HepG2 (cell line): ENCODE data around the gene MIDN. TPM values are rescaled to one million over a fixed set of nuclear protein-coding genes. Genes with fewer than 3 reads are reported as not detected.

ENCODE experiments used
- AGO2 ChIP-seq: fragments of 200-400 bp; formaldehyde crosslinking; optimal IDR thresholded peaks from 2 replicates; pipeline ENCODE3; 2017; ENCODE audit warnings: mild to moderate bottlenecking, low read depth, low read length, moderate library complexity
- ARNT2 ChIP-seq: sonication (generic); formaldehyde crosslinking; IDR thresholded peaks from 2 replicates; pipeline ENCODE4 v1.8.0; 2022; ENCODE audit warnings: mild to moderate bottlenecking, low read depth, missing genetic modification reagents, moderate library complexity
- GABPB1 ChIP-seq: IDR thresholded peaks from 2 replicates; pipeline ENCODE4 v1.6.1; 2016; ENCODE audit warnings: mild to moderate bottlenecking, missing genetic modification reagents, moderate library complexity, missing compliant biosample characterization
- HHEX ChIP-seq: IDR thresholded peaks from 2 replicates; pipeline ENCODE4 v1.6.1; 2016; ENCODE audit warnings: control low read depth
- NFYC ChIP-seq: IDR thresholded peaks from 2 replicates; pipeline ENCODE4 v1.6.1; 2016; ENCODE audit warnings: missing genetic modification reagents, missing compliant biosample characterization
- ONECUT2 ChIP-seq: sonication (generic); formaldehyde crosslinking; IDR thresholded peaks from 2 replicates; pipeline ENCODE4 v1.4.0; 2020; ENCODE audit warnings: missing genetic modification reagents
- PRMT3 ChIP-seq: sonication (generic); formaldehyde crosslinking; IDR thresholded peaks from 2 replicates; pipeline ENCODE4 v1.8.1; 2022; ENCODE audit warnings: low read depth, mild to moderate bottlenecking, moderate library complexity, missing genetic modification reagents, borderline replicate concordance
- SUZ12 ChIP-seq: fragments of 150-350 bp; IDR thresholded peaks from 2 replicates; pipeline ENCODE4 v1.6.1; 2014; ENCODE audit warnings: low read depth, low read length
- TBX2 ChIP-seq: sonication (generic); formaldehyde crosslinking; IDR thresholded peaks from 2 replicates; pipeline ENCODE4 v1.5.0; 2020; ENCODE audit warnings: missing genetic modification reagents, mild to moderate bottlenecking, borderline replicate concordance
- ZFYVE20 ChIP-seq: sonication (generic); formaldehyde crosslinking; IDR thresholded peaks from 2 replicates; pipeline ENCODE4 v1.8.0; 2023; ENCODE audit warnings: low read depth, mild to moderate bottlenecking, moderate library complexity, missing genetic modification reagents, borderline replicate concordance
- ZNF143 ChIP-seq: sonication (generic); formaldehyde crosslinking; IDR thresholded peaks from 2 replicates; pipeline ENCODE4 v1.4.0; 2020; ENCODE audit warnings: missing genetic modification reagents
- ZNF160 ChIP-seq: sonication (generic); formaldehyde crosslinking; IDR thresholded peaks from 2 replicates; pipeline ENCODE4 v1.8.0; 2022; ENCODE audit warnings: mild to moderate bottlenecking, inconsistent platforms, missing genetic modification reagents
- ZNF329 ChIP-seq: sonication (generic); formaldehyde crosslinking; IDR thresholded peaks from 2 replicates; pipeline ENCODE4 v1.9.0; 2021; ENCODE audit warnings: low read depth, mild to moderate bottlenecking, missing genetic modification reagents
- ZNF570 ChIP-seq: sonication (generic); formaldehyde crosslinking; IDR thresholded peaks from 2 replicates; pipeline ENCODE4 v1.4.0; 2020; ENCODE audit warnings: mild to moderate bottlenecking, missing genetic modification reagents, borderline replicate concordance
- ZNF780A ChIP-seq: sonication (generic); formaldehyde crosslinking; IDR thresholded peaks from 2 replicates; pipeline ENCODE4 v1.8.0; 2022; ENCODE audit warnings: mild to moderate bottlenecking, missing genetic modification reagents, moderate library complexity
- polyA plus RNA-seq, 8 experiments: library from polyadenylated mRNA; depleted of rRNA in 3 of 8; stranded (reverse) in 7 of 8; unstranded in 1 of 8; fragments of >200 nt; fragmentation: Illumina TruSeq in 4 of 8; extraction: Trizol in 4 of 8; gene quantifications; 2 replicates each; pipeline versions ENCODE4 v1.2.1 to v1.2.3, GENCODE V29; 2011 to 2016; ENCODE audit warnings: low read depth in 4 of 8, missing spikeins in 1 of 8, mixed read lengths in 1 of 8; ENCODE audit not compliant: insufficient read depth in 1 of 8
- total RNA-seq, 5 experiments: library from RNA; depleted of rRNA; stranded (reverse); fragments of >200 nt; fragmentation: Illumina TruSeq; extraction: Trizol; gene quantifications; 2 replicates each; pipeline ENCODE4 v1.2.3, GENCODE V29; 2016; ENCODE audit warnings: low read depth in 1 of 5
- TF ChIP-seq, protein P1 (sequence below): sonication (generic); formaldehyde crosslinking; IDR thresholded peaks from 2 replicates; pipeline ENCODE4 v1.4.0; 2020; ENCODE audit warnings: missing genetic modification reagents
- TF ChIP-seq, protein P2 (sequence below): sonication (generic); formaldehyde crosslinking; IDR thresholded peaks from 2 replicates; pipeline ENCODE4 v1.5.0; 2020; ENCODE audit warnings: missing genetic modification reagents
- TF ChIP-seq, protein P3 (sequence below): sonication (generic); formaldehyde crosslinking; IDR thresholded peaks from 2 replicates; pipeline ENCODE4 v1.4.0; 2020; ENCODE audit warnings: missing genetic modification reagents, borderline replicate concordance
- TF ChIP-seq, protein P4 (sequence below): IDR thresholded peaks from 2 replicates; pipeline ENCODE4 v1.6.1; 2016; ENCODE audit warnings: mild to moderate bottlenecking, missing biosample characterization, missing genetic modification reagents
- TF ChIP-seq, protein P5 (sequence below): sonication (generic); formaldehyde crosslinking; IDR thresholded peaks from 2 replicates; pipeline ENCODE4 v1.5.0; 2020; ENCODE audit warnings: mild to moderate bottlenecking, missing genetic modification reagents

Gene MIDN
- total and polyA plus RNA-seq, 2 of the 13 experiments (the other 11 are each of a cell fraction or from before 2014, with no cell fraction given), result 8.4 to 18.0 TPM

DNA sequence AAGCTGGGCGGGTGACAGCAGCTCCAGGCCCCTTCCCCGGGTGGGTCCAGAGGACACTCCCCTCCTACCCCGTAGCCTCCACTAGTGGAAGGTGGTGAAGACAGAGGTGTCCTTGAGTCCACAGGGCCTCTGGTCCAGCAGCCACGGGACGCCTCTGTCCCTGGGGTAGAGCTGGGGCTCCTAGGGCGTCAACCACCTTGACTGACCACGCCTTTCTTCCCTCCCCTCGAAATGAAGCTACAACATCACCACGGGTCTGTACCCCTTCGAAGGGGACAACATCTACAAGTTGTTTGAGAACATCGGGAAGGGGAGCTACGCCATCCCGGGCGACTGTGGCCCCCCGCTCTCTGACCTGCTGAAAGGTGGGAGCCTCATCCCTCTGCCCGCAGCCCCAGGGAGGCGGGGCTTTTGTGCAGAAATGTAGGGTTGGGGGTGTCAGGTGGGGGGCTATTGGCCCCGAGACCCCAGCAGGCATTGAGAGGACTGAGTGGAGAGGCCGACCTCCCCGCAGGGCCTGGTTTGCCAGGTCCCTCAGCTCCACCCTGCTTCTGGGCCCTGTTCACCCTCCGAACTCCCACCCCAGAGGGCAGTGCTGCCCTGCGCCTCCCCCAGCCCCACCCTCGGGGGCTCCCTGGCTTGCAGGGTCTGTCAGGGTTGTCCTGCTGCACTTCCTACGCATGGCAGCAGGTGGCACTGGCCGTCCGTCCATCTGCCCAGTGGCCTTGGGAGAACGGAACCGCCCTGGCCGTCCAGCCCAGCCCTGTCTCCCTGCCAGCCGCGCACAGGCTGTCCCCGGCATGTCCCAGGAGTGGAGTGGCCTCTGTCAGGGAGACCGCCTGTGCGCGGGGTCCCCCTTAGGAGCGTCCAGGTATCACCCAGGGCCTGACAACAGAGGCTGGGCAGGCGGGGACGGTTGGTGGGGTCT is 27.1 kb upstream of the MIDN start (continued):
- TF ChIP-seq ARNT2 (CRISPR knock-in tag), result 0 out of 2 replicates have a peak, but pooled peaks have one; percentile 29
- TF ChIP-seq TBX2 (CRISPR knock-in tag), result no peak
- TF ChIP-seq ZNF160 (CRISPR knock-in tag), result no peak
- TF ChIP-seq, protein P1, sequence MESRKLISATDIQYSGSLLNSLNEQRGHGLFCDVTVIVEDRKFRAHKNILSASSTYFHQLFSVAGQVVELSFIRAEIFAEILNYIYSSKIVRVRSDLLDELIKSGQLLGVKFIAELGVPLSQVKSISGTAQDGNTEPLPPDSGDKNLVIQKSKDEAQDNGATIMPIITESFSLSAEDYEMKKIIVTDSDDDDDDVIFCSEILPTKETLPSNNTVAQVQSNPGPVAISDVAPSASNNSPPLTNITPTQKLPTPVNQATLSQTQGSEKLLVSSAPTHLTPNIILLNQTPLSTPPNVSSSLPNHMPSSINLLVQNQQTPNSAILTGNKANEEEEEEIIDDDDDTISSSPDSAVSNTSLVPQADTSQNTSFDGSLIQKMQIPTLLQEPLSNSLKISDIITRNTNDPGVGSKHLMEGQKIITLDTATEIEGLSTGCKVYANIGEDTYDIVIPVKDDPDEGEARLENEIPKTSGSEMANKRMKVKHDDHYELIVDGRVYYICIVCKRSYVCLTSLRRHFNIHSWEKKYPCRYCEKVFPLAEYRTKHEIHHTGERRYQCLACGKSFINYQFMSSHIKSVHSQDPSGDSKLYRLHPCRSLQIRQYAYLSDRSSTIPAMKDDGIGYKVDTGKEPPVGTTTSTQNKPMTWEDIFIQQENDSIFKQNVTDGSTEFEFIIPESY (CRISPR knock-in tag), result peak; percentile 94
- no peak for TF ChIP-seq ZFYVE20 (CRISPR knock-in tag)
- TF ChIP-seq, protein P2, sequence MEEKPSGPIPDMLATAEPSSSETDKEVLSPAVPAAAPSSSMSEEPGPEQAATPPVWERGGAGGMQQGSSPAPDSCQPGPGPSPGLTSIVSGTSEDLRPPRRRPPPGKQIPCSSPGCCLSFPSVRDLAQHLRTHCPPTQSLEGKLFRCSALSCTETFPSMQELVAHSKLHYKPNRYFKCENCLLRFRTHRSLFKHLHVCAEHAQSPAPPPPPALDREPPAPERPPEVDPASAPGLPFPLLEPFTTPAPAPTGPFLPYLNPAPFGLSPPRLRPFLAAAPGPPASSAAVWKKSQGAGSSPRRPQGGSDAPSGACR (CRISPR knock-in tag), result no peak
- TF ChIP-seq ZNF570 (CRISPR knock-in tag), result no peak
- TF ChIP-seq ZNF143 (CRISPR knock-in tag), result no peak
- no peak for TF ChIP-seq ZNF780A (CRISPR knock-in tag)
- TF ChIP-seq NFYC (CRISPR knock-in tag), result no peak
- no peak for TF ChIP-seq ONECUT2 (CRISPR knock-in tag)
- TF ChIP-seq HHEX (CRISPR knock-in tag), result no peak
- TF ChIP-seq, protein P3, sequence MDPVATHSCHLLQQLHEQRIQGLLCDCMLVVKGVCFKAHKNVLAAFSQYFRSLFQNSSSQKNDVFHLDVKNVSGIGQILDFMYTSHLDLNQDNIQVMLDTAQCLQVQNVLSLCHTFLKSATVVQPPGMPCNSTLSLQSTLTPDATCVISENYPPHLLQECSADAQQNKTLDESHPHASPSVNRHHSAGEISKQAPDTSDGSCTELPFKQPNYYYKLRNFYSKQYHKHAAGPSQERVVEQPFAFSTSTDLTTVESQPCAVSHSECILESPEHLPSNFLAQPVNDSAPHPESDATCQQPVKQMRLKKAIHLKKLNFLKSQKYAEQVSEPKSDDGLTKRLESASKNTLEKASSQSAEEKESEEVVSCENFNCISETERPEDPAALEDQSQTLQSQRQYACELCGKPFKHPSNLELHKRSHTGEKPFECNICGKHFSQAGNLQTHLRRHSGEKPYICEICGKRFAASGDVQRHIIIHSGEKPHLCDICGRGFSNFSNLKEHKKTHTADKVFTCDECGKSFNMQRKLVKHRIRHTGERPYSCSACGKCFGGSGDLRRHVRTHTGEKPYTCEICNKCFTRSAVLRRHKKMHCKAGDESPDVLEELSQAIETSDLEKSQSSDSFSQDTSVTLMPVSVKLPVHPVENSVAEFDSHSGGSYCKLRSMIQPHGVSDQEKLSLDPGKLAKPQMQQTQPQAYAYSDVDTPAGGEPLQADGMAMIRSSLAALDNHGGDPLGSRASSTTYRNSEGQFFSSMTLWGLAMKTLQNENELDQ (CRISPR knock-in tag), result no peak
- TF ChIP-seq PRMT3 (CRISPR knock-in tag), result no peak
- TF ChIP-seq, protein P4, sequence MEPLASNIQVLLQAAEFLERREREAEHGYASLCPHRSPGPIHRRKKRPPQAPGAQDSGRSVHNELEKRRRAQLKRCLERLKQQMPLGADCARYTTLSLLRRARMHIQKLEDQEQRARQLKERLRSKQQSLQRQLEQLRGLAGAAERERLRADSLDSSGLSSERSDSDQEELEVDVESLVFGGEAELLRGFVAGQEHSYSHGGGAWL, result no peak
- no peak for TF ChIP-seq ZNF329 (CRISPR knock-in tag)
- TF ChIP-seq, protein P5, sequence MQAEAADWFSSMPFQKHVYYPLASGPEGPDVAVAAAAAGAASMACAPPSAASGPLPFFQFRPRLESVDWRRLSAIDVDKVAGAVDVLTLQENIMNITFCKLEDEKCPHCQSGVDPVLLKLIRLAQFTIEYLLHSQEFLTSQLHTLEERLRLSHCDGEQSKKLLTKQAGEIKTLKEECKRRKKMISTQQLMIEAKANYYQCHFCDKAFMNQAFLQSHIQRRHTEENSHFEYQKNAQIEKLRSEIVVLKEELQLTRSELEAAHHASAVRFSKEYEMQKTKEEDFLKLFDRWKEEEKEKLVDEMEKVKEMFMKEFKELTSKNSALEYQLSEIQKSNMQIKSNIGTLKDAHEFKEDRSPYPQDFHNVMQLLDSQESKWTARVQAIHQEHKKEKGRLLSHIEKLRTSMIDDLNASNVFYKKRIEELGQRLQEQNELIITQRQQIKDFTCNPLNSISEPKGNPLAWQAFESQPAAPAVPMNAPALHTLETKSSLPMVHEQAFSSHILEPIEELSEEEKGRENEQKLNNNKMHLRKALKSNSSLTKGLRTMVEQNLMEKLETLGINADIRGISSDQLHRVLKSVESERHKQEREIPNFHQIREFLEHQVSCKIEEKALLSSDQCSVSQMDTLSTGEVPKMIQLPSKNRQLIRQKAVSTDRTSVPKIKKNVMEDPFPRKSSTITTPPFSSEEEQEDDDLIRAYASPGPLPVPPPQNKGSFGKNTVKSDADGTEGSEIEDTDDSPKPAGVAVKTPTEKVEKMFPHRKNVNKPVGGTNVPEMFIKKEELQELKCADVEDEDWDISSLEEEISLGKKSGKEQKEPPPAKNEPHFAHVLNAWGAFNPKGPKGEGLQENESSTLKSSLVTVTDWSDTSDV (CRISPR knock-in tag), result no peak
- no peak for TF ChIP-seq SUZ12
- peak; percentile 31; the same call in 1 of the 2 replicates for TF ChIP-seq GABPB1 (CRISPR knock-in tag)
- peak; percentile 85 for TF ChIP-seq AGO2
